Upper lobe of left lung (tissue), 4 donors: ENCODE data around the gene ATP6V0C.

Source experiments
- CTCF ChIP-seq, 6 experiments: fragments of 450-650 bp in 4 of 6; fragments of 200-600 bp in 2 of 6; sonication (generic) in 2 of 6; IDR thresholded peaks; one replicate each; pipeline ENCODE4 v1.5.1; 2016 to 2019; ENCODE audit warnings: antibody characterized with exemption in 6 of 6
- EP300 ChIP-seq, 4 donors: sonication (generic); formaldehyde crosslinking; IDR thresholded peaks; one replicate each; pipeline ENCODE4 v1.5.1; 2017; ENCODE audit warnings: antibody characterized with exemption in 4 of 4, control low read depth in 2 of 4
- POLR2A ChIP-seq, 4 donors: fragments of 450-650 bp; IDR thresholded peaks; one replicate each; pipeline ENCODE4 v1.5.1; 2016 to 2017; ENCODE audit warnings: antibody characterized with exemption in 4 of 4, mild to moderate bottlenecking in 2 of 4
- POLR2AphosphoS5 ChIP-seq, 2 donors: sonication (generic); formaldehyde crosslinking; IDR thresholded peaks; one replicate each; pipeline ENCODE4 v1.5.1; 2017; ENCODE audit warnings: antibody characterized with exemption in 2 of 2

GRCh38 chr16:2489581-2489980, 24.2 kb upstream of the ATP6V0C start:
- TF ChIP-seq POLR2AphosphoS5 (IDR thresholded peaks at IDR 0.05) (no peak), CTCF (IDR thresholded peaks at IDR 0.05) (no peak), EP300 (IDR thresholded peaks at IDR 0.05) (no peak), POLR2A (IDR thresholded peaks at IDR 0.05) (no peak)
